ENCODE data around the gene SCLT1.
A peak's percentile ranks its signal among the peaks of the same experiment; 100 is the strongest.
"Not testable (repeated sequence)": the region's sequence is repeated elsewhere in the genome, so short reads cannot be mapped to it uniquely, and the experiment has no call there.

Gene SCLT1

DNA sequence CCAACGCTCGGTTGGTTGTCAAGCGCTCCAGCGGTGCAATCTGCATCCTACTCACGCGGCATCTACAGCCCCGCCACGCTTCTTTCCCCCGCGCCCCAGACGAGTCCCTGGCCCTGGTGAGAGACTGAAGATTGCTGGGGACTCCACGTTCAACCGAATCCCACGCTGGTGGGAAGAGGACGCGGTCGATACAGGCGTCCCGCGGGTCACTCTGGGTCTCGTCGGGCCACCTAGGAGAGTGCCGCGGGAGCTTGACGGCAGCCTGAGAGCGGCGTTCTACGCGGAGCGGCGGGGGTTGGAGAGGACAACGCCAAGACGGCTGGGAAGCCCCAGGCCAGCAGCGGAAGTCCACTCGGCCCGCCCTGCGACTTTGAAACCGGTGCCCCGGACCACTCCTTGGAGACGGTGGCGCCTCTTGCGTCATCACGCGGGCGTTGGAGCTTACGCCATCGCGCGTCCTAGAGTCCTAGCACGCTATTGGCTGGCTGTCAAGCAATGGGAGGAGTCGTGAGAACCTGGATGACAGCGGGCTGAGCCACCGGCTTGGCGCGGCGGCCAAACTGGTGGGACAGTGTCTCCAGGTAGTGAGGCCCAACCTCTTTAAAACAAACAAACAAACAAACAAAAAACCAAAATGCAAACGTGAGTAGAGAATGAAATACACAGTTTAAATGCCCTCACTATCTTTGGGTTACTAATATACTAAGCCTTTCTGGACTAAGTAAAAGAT, at the start of gene SCLT1:
SCLT1 (minus strand) TSS at position 349 of the 730 bp plus-strand sequence. CDS start 436 bp downstream, outside the sequence.
- peak; percentile 85 for DNase-seq

DNA sequence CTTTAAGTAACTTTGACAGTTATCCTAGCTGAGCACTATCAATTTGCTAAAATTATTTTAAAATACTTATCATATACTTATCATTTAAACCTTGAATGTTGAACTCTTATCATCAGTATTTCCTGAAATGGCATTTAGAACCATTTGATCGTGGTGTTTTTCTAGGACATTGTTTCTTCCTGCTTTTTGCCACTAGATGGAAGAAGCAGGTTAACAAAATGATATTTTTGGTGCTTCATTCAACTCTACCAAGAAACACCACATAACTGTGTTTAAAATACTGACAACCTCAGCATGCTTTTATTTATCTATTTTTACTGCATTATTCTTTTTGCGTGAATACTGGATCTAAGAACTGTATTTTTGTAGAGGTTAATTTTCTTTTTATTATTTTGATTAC, 47.2 kb upstream of the SCLT1 start:
- DNase-seq = no peak

DNA sequence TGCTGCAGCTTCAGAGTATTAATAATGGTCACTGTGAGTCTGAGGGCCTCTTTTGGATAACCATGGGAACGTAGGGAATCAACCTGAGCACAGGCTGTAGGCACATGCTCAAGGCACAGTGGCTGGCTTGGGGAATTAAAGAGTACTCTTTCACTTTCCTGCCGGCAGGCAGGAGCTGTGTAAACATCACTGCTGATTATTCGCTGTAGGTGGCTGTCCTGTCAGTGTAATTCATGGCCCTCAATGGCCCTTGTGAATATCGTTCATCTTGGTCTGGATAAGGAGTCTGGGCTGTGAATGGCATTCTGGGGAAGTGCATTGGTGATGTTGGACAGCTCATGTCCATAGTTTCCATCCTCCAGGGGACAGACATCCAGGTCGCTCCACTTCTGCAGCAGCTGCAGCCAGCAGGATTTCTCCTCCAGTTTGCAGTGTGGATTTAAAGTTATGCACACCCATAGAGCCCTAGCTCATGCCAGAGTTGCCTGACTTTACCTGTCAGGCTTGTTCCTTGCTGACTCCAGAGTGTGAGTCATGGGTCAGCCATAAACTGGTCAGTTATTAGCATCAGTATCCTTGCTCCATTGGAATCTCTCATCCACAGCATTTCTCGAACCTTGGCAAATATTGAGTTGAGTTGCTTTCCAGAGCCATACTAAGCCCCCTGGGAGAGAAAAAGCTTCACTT, 45.6 kb upstream of the SCLT1 start:
- no peak for DNase-seq

DNA sequence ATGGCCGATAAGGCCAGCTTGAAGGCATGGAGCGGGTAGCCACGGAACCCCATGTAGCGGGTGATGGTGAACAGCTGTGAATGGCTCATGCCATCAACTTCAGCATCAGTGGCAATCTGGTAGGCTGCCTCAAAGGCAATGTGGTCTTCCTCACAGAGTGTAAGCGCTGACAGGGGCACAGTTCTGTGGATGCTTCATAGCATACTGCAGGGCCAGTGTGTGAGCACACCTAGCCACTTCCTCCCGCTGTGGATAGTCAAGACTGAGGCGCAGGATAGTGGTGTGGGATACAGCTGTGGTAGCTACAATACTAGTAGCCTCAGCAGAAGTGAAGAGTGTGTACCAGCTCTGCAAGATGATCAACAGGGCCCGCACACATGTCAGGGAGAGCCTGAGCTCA, 43.1 kb upstream of the SCLT1 start:
- DNase-seq = no peak

DNA sequence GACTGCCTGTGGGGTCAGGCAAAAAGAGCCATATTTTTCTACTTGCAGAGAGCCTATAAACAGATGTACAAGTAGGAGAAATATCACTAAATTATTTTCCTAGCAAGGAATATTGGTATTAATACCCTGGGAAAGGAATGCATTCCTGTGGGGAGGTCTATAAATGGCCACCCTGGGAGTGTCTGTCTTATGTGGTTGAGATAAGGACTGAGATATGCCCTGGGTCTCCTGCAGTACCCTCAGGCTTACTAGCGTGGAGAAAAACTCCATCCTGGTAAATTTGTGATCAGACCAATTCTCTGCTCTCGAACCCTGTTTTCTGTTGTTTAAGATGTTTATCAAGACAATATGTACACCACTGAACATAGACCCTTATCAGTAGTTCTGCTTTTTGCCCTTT, 38.0 kb upstream of the SCLT1 start:
- no peak for DNase-seq

DNA sequence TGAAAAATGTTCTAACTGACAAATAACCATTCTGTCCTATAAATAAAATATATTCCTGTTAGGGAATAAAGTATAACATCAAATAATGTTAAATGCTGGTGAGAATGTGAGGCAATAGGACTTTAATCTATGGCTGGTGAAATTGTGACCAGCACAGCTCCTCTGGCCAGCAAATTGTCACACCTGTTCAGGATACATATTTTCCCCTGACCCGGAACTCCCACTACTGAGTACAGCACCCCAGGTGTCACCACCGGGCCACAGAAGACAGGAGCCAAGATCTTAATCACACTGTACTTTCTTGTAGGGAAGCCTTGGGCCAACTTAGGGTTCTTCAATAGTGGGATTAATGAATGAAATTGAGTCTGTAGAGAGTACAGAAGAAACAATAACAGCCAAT, 35.8 kb upstream of the SCLT1 start:
- DNase-seq = no peak

DNA sequence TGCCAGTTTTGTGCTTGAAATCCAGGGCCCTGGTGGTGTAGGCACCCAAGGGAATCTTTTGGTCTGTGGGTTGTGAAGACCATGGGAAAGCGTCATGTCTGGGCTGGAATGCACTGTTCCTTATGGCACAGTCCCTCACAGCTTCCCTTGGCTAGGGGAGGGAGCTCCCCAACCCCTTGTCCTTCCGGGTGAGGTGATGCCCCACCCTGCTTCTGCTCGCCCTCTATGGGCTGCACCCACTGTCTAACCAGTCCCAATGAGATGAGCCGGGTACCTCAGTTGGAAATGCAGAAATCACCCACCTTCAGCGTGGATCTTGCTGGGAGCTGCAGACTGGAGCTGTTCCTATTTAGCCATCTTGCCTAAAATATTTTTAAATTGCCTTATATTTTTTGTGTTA, 33.3 kb upstream of the SCLT1 start:
- not testable (repeated sequence) for DNase-seq

DNA sequence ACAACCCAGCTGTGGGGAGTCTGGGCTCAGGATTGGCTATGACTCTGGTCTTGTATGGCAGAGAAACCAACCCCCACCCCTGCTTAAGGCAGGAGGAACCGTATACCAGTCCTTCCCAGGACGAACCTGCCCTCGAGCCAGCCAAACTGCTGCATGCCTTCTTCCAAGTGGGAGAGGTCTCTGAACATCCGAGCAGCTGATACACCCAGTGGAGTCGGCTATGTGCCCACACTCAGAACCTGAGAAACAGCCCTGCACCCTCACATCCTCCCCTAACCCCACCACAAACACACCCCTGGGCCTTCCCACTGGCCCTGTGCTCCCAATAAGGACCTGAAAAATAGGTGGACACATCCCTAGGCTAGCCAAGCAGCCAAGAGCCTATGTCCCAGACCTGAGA, 24.4 kb upstream of the SCLT1 start:
- no peak for DNase-seq

DNA sequence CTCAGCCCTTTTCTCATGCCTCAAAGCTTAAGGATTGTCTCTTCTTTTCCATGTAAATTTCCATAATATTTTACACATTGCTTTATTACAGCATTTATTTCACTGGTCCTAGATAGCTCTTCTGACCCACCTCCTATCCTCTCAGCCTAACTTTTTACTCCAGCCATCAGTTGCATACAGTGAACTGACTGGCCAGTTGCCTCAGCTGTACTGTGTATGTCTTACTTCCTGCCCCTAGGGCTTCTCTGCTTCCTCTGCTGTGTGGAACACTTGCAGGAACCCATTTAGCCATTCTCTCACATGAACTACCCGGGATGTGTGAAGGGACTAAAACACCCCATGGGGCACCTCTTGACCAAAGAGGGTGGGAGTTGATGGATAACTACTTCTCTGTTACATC, 20.6 kb upstream of the SCLT1 start:
- DNase-seq = no peak

DNA sequence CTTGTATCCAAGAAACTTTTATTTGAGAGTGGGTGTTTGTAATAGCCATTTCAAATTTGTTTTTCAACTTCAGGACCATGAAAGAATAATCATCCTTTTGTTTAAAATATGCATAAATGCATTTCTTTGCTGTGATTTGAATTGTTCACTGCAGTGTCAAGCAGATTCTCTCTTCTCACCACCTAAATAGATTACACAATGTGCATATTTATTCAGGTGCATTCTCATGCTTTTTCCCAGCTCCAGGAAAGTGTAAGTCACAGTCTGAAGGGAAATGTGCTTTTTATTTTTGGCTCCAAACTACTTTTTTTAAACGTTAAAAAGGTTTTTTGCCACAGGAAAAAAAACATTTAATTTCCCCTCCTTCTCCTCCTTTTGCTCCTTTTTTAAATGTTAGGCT, 20.1 kb upstream of the SCLT1 start:
- DNase-seq = no peak

DNA sequence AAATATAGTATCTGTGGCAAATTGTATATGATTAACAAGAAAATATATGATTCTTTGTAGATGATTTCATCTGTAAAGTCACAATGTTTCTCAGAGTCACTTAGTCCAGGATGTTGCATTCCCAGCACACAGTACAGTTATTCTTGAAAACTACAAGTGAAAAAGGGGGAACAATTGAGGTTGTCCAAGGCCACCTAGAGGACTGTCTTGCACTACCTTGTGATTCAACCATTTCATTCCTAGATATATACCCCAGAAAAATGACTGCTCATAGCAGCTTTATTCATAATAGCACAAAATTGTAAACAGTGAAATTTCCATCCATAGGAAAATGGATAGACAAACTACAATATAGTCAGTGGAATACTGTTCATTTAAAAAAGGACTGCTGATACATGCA, 18.6 kb upstream of the SCLT1 start:
- no peak for DNase-seq

DNA sequence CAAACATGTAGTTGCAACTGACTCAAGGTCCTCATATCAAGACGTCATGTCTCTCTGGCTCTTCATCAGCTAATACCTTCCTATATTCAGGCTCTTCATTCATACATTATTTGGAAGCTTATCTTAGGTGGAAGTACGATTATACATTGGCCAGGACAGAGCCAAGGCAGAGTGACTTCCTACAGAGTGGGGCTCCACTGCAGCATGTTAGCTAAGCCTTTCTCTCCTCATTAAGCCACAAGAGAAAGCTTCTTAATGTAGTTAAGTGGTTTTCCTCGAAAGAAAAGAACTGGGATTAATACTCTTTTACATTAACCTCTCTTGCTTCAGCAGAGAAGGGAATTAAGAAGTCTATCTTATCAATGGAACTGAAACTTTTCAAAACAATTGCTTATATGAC, 17.6 kb upstream of the SCLT1 start:
- no peak for DNase-seq

DNA sequence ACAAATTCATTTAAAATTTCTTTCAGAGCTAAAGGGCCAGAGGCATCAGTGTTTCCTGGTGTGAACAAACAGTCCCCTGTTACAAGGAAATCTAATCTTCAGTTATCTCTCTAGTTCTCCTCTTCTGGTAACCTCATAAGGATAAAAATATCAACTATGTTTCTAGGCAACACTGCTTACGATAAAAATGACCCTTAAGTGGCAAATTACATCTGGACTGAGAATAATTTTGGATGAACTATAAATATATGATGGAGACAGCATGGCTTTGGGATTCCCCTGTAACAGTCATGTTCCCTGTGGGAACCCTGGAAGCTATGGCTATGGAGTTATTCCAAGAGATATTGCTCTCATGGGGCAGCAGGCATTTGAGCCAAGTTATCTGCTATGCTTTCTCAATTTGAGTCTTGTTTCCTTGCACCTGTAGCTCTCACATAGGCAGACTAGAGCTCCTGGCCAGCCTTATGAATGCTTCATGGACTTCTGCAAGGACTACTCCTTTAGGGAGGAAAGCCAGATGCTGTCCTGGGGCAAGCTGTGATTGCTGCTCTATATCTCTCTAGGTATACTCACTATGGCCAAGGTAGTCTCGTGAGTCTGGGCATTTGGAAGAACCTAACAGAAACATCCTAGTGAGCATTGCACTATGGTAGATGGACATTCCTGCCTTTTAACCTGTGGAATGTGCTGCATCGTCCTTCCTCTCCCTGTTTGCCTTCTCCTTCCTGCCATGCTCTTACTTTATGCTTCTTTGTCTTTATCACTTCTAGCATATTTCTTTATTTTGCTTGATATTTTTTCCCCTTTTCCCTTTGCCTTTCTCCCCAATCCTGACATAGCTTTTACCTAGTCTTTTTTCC, 16.9 kb upstream of the SCLT1 start:
- DNase-seq = no peak

DNA sequence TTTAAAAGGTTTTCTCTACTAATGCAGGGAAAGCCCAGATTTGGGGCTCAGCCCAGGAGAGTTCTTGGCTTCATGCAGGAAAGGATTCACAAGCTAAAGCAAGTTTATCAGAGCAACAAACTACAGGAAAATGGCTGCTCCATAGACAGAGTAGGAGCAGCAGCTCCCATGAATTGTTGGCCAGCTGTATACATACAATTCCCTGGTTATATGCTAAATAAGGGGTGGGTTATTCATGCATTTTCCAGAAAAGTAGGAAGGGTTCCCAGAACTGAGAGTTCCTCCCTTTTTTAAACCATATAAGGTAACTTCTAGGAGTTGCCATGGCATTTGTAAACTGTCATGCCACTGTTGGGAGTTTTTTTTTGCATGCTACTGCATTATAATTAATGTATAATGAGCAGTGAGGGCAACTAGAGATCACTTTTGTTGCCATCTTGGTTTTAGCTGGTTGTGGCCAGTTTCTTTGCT, 5.2 kb upstream of the SCLT1 start:
- DNase-seq = no peak

DNA sequence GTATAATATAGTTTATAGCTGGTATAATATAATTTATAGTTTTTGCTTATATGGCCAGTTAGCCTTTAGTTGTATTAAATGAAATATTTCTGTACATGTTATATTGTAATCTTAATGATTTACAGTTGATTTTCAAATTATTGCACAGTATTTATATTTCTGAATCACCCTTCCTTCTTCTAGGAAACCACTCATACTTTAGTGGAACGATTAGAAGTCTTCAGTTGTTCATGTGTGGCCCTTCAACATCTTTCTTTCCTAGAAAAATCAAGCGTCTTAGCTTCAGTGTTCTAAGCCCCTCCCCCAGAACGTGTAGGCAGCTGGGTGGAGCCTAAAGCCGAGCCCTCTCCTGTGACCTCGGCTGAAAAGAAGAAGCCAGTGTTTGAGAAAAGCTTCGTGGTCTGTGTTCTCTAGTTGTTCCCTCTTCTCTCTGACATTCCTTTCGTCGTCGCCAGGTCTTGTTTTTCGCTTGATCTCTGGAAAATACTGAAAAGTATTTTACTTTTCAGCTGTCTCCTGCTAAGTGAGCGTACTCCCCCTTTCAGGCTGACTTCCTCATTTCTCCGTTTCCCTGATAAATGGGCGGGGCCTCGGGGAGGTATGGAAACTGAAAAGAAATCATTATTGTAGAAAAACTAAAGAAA, 2.6 kb upstream of the SCLT1 start, which contains the start of gene C4orf33:
C4orf33 (plus strand) TSS at position 342 of the 644 bp plus-strand sequence. CDS start 6,459 bp downstream, outside the sequence.
- peak; percentile 11 for DNase-seq

DNA sequence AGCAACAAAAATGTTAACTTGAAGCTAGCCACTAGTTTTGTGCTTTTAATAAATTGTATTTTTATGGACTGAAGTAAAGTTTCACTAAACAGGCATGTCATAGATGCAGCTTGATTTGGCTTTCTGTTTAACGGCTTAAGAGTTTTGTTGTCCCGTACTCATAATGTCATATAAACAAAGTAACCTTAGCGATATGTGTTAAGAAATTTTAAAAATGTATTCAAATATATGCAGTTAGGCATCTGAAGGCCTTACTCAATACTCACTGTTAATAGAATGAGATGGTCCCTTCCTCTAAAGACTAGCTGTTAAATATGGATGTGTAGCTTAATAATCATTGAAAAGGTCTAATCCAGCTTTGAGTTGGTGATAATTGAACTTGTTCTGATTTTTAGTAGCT, 1.0 kb upstream of the SCLT1 start:
- no peak for DNase-seq

DNA sequence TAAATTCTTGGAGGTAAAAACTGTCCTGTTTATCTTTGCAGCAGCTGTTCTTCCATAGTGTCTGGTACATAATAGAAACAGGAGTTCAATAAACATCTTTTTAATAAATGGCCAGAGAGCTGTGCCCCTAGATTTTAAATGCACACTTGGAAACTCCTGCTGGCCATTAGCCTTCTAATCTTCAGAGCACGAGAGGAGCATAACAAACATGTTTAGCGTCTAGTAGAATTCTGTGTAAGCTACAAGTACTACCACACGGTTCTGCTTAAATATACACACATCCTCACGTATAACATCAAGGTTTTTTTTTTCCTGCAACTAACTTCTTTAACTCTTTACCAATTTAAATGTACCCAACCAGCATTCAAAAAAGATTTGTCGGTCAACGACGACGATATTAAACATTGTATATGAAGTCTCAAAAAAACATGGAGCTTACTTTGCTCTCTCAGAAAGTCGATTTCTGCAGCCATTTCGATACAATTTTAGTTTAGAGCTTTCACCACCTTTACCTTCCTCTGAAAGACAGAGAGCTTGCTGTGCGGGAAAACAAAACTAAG, 628 bp downstream of the SCLT1 start:
- DNase-seq = no peak

DNA sequence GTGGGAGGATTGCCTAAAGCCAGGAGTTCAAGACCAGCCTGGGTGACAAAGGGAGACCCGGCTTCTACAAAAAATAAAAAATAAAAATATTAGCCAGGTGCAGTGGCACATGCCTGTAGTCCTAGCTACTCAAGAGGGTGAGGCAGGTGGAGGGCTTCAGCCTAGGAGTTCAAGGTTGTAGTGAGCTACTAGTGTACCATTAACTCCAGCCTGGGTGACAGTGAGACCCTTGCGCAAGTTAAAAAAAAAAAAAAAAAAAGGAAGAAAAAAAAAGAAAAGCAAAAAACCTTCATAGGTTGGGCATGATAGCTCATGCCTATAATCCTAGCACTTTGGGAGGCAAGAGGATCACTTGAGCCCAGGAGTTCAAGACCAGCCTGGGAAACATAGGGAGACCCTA, 5.8 kb downstream of the SCLT1 start:
- no peak for DNase-seq

DNA sequence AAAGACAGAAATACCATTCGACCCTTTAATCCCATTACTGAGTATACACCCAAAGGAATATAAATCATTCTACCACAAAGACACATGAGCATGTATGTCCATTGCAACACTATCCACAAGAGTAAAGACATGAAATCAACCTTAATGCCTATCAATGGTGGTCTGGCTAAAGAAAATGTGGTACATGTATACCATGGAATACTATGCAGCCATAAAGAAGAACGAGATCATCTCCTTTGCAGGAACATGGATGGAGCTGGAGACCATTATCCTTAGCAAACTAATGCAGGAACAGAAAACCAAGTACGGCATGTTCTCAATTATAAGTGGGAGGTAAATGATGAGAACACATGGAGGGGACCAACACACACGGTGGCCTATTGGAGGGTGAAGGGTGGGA, 7.9 kb downstream of the SCLT1 start:
- DNase-seq = no peak

DNA sequence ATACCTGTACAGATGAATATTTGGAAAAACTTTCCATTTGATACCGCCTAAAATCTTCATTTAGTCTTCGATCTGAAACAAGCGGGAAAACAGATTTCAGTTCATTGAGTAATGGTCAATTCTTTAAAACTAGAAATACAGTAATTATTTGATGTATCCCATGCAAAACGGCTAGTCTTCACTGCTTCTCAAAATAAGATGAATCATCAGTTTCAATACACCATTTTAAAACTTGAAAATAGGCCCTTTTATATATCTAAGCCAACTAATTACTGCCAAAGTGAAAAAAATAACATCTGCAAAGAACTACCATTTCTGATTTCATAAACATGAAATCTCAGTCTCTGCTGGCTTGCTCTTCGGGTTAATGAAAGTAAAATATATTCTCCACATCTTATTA, 11.0 kb downstream of the SCLT1 start:
- no peak for DNase-seq

DNA sequence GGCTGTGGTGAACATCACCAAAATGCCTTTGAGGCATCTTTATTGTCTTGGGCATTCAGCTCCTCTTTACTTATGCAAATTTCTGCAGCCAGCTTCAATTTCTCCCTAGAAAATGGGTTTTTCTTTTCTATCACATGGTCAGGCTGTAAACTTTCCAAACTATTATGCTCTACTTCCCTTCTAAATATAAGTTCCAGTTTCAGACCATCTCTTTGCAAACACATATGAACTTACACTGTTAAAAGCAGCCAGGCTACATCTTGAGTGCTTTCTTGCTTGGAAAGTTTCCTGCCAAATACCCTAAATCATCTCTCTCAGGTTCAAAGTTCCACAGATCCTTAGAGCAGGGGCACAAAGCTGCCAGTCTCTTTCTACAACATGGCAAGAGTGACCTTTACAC, 13.2 kb downstream of the SCLT1 start:
- DNase-seq = no peak

DNA sequence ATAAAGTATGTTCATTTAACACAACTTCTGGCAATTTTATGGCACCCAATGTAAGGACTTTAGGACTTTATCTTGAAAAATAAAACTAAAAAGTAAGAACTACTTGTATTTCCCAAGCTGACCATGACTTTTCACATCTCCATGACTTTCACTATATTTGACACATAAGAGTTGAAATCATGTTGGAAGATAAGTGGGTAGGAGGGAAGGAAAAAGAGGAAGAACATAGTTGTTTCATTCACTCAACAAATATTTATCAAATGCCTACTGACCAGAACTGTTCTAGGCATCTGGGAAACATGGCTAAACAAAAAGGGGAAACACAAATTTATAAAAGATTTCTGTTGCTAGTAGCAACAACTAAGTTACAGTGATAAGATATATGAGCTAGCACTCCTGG, 16.0 kb downstream of the SCLT1 start:
- no peak for DNase-seq

DNA sequence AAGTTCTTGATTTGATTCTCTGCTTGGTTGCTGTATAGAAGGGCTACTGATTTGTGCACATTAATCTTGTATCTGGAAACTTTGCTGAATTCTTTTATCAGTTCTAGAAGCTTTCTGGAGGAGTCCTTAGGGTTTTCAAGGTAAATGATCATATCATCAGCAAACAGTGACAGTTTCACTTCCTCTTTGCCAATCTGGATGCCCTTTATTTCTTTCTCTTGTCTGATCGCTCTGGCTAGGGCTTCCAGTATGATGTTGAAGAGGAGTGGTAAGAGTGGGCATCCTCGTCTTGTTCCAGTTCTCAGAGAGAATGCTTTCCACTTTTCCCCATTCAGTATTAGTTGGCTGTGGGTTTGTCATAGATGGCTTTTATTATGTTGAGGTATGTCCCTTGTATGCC, 23.8 kb downstream of the SCLT1 start:
- not testable (repeated sequence) for DNase-seq
